Right kidney (tissue), 1 donor: ENCODE results near the gene FRMD3.

Experiments
- DNase-seq: peaks from one replicate; pipeline ENCODE4 v3.0.0-alpha.2; 2016

Gene FRMD3

DNA sequence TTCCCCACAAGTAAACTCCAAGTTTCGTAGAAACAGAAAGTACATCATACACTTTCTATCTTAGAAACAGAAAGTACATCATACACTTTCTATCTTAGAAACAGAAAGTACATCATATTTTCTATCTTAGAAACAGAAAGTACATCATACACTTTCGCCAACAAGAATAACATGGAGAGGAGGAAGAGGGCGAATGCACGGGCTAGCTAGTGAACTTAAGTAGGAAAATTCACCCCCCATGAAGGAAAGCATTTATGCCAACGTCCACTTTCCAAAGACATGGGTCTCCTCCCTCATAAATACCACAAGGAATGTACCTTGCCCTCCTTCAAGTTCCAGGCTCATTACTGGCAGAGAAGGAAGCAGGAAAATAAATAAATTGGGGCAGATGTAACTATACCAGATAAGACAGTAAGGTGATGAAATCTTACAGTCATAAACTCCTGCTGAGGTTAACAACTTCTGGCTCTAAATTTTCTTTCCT lies 64.7 kb downstream of the FRMD3 start:
- DNase-seq, result no peak

GRCh38 chr9:83472764-83473163 lies 65.4 kb downstream of the FRMD3 start:
- DNase-seq, result no peak

- DNase-seq, result no peak
These were observed 66.0 kb downstream of the FRMD3 start for GRCh38 chr9:83472221-83472665.

DNA sequence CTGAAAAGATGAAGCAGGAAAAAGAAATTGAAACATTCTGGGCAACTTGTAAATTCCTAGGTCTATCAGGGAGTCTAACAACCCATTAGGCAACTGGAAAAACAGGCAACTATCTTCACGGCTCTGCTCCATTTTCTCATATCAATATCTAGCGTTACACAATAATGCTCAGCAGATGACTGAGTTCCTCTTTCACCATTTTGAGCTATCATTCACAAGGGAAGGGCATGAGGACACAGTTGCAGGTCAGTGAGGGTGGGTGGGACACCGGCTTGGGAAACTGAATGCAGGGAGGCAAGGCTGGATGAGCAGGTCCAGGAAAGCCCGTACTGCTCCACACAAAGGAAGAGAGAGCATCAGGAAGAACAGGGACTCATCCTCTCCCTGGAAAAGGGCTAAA lies 67.0 kb downstream of the FRMD3 start:
- no peak for DNase-seq

DNA sequence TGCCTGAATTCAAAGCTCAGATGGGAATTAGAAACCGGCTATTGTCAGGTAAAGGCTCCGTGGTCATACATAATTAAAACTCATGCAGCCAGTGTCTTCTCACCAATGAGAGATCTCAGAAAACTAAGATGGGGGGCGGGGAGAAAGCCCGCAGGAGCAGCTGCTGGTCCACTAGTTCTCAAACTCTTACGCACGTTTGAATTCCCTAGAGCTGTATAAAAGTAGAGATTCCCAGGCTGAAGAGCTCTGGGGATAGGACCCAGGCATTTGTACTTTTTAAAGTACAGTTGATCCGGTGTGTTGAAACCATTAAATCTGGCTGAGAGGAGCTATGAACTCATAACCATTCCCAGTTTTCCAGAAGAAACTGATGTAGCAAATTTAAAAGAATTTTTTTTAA lies 68.5 kb downstream of the FRMD3 start:
- DNase-seq, result no peak

DNA sequence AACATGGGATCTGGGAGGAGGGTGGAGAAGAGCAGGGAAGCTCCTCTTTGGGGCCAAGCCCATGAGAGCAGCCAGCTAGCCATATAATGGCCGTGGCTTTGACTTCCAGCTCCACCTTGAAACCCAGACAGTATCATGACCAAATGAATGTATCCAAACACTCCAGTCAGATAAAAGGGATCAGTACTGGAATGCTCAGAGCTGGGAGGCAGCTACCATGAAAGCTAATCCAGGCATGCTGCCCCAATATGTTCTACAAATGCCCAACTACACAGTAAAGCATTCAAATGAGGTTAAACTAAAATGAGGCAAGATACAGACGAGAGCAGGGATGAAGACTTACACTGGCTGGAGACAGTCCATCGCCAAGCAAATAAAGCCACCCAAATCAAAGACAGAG lies 69.4 kb downstream of the FRMD3 start:
- DNase-seq, result no peak

DNA sequence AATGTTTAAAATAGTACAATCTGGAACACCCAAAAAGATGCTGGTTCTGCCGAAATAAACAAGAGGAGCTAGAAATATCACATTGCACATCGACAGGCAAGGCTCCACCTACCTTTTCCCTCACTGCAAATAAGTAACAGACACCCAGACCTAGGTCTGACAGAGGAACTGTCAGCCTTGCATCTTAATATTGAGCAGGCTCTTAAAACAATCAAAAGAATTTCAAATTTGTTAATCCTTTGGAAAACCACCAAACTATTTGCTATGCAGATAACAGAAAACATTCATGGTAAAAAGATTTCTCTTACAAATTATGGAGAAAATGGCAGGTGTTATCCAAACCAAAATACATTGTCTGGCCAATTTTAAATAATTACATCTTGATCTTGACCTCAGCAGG lies 71.3 kb downstream of the FRMD3 start:
- no peak for DNase-seq

- DNase-seq, result no peak
These were observed 71.8 kb downstream of the FRMD3 start for GRCh38 chr9:83466351-83466750.

DNA sequence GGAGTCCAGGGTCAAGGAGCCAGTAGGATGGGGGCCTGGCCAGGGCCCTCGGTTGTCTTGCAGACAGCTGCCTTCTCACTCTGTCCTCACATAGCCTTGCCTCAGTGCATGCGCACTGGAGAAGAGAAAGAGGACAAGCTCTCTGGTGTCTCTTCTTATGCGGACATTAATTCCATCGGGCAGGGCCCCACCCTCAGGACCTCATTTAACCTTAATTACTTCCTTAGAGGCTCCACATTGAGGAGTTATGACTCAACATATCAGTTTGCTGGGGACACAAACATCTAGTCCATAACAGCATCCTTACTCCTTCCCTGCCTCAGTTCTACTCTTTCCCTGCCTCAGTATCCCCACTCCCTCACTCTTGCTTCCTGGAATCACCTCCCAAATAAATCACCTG lies 78.4 kb downstream of the FRMD3 start:
- no peak for DNase-seq

GRCh38 chr9:83458530-83458929 lies 79.7 kb downstream of the FRMD3 start:
- DNase-seq, result no peak

DNA sequence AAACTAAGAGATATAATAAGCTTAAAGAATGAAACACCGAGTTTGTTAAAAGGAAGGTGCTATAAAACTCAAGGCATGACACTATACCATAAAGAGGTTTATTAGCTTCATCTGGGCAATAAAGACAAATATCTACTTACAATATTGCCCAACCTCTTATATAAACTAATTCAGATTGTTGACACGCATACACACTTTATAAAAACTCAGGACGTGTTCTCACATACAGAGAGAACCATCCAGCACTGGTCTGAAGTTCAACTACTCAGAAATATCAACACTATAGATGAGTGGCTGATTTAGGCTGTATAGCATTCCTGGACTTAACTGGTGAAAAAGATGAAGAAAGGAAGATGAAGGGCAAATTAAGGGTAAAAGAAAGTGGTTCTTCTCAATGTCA lies 81.2 kb downstream of the FRMD3 start:
- DNase-seq, result no peak

GRCh38 chr9:83456226-83456625 lies 82.0 kb downstream of the FRMD3 start:
- DNase-seq, result no peak

DNA sequence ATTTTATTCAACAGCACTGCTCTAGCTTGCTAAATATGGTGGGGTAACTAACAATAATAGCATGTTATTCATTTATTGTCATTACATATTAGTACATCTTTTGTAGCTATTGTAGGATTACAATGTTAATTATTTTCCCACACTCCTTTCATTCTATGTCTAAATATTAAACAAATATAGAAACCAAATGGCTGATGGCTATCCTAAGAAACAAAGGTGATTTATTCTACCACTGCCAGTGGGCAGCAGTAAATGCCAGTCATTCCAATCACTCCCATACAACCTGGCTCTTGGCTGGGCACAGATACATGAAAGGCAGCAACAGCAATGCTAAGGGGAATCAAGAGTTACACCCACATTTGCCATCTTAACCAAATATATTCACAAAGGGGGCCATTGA lies 84.1 kb downstream of the FRMD3 start:
- DNase-seq, result no peak

DNA sequence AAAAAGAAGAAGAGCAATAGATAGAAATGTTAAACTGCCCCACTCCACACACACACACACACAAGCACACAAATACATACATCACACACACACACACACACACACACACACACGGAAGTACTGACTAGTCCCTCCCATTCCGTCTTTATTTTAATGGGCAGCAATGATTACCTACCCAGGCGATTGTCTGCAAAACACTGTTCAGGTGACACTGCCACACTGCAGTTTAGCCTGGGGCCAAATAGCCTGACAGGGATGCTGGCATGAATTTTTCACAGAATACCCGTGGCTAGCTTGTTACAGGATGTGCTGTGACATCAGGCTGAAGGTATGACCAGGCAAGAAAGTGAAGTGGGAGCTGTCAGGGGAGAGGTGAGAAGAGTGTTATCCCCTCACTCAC lies 86.9 kb downstream of the FRMD3 start:
- no peak for DNase-seq

- no peak for DNase-seq
These were observed 88.2 kb downstream of the FRMD3 start for GRCh38 chr9:83449983-83450382.

DNA sequence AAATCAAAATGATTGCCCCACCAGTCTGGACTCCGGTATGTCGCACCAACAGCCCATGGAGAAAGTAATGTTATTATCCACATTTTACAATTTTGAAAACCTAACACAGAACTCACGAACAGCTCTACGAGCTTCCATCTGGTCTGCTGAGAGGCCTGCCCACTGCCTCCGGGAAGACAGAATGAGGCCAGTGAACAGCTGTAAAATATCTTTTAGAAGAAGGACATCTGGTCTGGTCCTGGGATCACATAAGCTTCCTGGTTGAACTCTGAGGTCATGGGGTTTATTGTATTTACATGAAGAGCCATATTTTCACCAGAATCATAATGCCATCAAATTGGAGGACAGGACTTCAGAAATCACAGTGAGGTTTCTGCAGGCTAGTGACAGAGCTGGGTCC lies 89.0 kb downstream of the FRMD3 start:
- DNase-seq, result no peak

GRCh38 chr9:83448626-83449025 lies 89.6 kb downstream of the FRMD3 start:
- DNase-seq, result no peak

- no peak for DNase-seq
These were observed 90.8 kb downstream of the FRMD3 start for GRCh38 chr9:83447351-83447750.

- DNase-seq, result no peak
These were observed 92.4 kb downstream of the FRMD3 start for GRCh38 chr9:83445703-83446265.

- no peak for DNase-seq
These were observed 94.1 kb downstream of the FRMD3 start for GRCh38 chr9:83444110-83444509.

DNA sequence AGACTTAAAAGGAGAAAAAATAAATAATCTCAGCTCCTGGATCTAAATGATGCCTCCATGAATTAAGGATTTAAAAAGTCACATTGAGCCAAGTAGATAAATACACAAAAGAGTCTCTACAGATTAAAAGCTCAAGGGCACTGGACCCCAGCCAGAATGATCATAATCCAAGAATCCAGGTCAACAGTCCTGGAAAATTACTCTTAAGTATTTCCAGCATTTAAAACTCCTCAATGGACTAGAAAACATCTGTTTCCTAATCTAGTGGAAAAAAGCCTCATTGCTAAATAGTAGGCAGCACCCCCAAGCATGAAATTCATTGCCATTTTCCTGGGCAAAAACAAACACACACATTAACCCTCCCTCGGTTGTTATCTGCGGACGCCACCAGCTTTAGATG lies 96.8 kb downstream of the FRMD3 start:
- no peak for DNase-seq

DNA sequence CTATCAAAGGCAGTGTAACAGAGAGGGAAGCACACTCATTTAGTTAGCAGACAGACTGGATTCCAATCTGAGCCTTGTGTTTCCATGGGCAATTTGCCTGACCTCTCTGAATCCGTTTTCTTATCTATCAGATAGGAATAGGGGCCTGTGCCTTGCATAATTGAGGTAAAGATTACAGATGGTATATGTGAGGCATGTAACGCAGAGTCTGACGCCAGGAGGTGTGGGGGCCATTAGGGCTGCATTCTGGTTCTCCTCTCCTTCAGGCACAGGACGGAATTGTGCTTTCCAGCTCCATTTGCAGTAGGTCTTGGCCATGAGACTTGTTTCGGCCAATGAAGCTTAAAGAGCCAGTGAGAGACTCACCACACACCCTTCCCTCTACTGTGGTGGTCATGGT lies 97.6 kb downstream of the FRMD3 start:
- DNase-seq, result no peak

GRCh38 chr9:83435301-83435700 lies 102.9 kb downstream of the FRMD3 start:
- DNase-seq, result no peak

- no peak for DNase-seq
These were observed 103.9 kb downstream of the FRMD3 start for GRCh38 chr9:83434254-83434653.

DNA sequence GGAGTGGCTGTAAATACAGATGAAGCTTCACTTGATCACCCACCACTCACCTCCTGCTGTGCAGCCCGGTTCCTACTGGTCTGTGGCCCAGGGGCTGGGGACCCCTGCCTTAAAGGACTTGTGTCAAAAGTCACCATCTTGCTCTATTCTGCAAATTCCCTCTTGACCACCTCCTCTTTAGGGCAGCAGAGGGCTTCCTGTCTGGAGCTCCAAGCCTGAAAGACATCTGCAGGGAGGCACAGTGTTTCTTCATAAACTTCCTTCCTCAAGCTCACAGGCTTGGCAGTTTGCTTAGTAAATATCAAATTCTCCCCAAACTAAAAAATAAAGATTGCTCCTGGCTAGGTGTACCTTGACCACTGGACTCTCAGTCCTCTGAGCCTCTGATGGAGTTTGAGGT lies 104.4 kb downstream of the FRMD3 start:
- no peak for DNase-seq
